Measurements from ENCODE around the gene PLD5. TPM values are rescaled to one million over a fixed set of nuclear protein-coding genes. Genes with fewer than 3 reads are reported as not detected.

PLD5 gene
- total and polyA plus RNA-seq, 2 donors (not counting 3 experiments of a cell fraction or from before 2014, with no cell fraction given) = not detected

- no peaks in the 10 kb centered on the region for H3K9me1 ChIP-seq (replicated peaks; ENCODE audit: control insufficient read depth, extremely low read depth, insufficient read depth, low read length)
- H4K20me1 ChIP-seq (replicated peaks; ENCODE audit: control insufficient read depth, extremely low read depth, insufficient read depth, low read length) = no peaks in the 10 kb centered on the region
- ChIA-PET POLR2A (no interaction called here), CTCF (no interaction called here)
- dilution Hi-C loops (cut with MboI; ENCODE audit: extremely low pct_ligation_motif_present, low sequenced_read_pairs) (no loop called here), intact Hi-C loops (cut with micrococcal nuclease) (no loop called here)
- no peak overlapping the region for H3K27ac ChIP-seq (ENCODE audit: insufficient read depth, low read depth, low read length)
- H3K4me2 ChIP-seq (ENCODE audit: insufficient read depth, low read length) = no peak overlapping the region
- TF ChIP-seq JUN (IDR thresholded peaks at IDR 0.05; ENCODE audit: borderline replicate concordance, insufficient read depth, insufficient read length, low read depth) = no peak
- no peak for TF ChIP-seq GATA2 (IDR thresholded peaks at IDR 0.05; ENCODE audit: insufficient read depth, insufficient read length, low read depth, low read length)
- no peak for TF ChIP-seq MYC (IDR thresholded peaks at IDR 0.05; ENCODE audit: low read depth, low read length)
- TF ChIP-seq EZH2 (IDR thresholded peaks at IDR 0.05; ENCODE audit: borderline replicate concordance, low read depth, low read length, severe bottlenecking) = no peak
- no peak for TF ChIP-seq CTCF (IDR thresholded peaks at IDR 0.05; ENCODE audit: extremely low read depth in 1 of 2, insufficient read depth in 1 of 2, low read depth in 1 of 2, low read length in 2 of 2)
- TF ChIP-seq POLR2AphosphoS5 (IDR thresholded peaks at IDR 0.05; ENCODE audit: insufficient read depth, low read depth, low read length) = no peak
- TF ChIP-seq, protein P1, sequence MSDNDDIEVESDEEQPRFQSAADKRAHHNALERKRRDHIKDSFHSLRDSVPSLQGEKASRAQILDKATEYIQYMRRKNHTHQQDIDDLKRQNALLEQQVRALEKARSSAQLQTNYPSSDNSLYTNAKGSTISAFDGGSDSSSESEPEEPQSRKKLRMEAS (IDR thresholded peaks at IDR 0.05; ENCODE audit: insufficient read depth, insufficient read length) = no peak
- no peak for TF ChIP-seq POLR2A (IDR thresholded peaks at IDR 0.05; ENCODE audit: low read depth, low read length)
- no peak for TF ChIP-seq FOS (IDR thresholded peaks at IDR 0.05; ENCODE audit: borderline replicate concordance, insufficient read depth, low read length)
- no peak overlapping the region for H3K4me3 ChIP-seq (replicated peaks in 1 of 3; ENCODE audit: insufficient read depth in 1 of 3, low read depth in 1 of 3, low read length in 3 of 3)
- no peaks in the 10 kb centered on the region for H3K27me3 ChIP-seq (ENCODE audit: control insufficient read depth in 2 of 2, insufficient read depth in 2 of 2, low read length in 2 of 2)
- H3K36me3 ChIP-seq (ENCODE audit: control insufficient read depth in 2 of 2, extremely low read depth in 1 of 2, insufficient read depth in 2 of 2, low read length in 2 of 2) = no peaks in the 10 kb centered on the region
- no peaks in the 10 kb centered on the region for H3K4me1 ChIP-seq (ENCODE audit: control insufficient read depth, extremely low read depth, insufficient read depth, low read length)
- DNase-seq (ENCODE audit: low read depth, low spot score) (no peak), FAIRE-seq (no peak)
- BruUV-seq (replicated peaks) = no TSS peak
- no peak overlapping the region for H3K9ac ChIP-seq (replicated peaks; ENCODE audit: extremely low read depth, insufficient read depth, low read length)
- no peak overlapping the region for H2AFZ ChIP-seq (ENCODE audit: low read depth, low read length)
- no peaks in the 10 kb centered on the region for H3K79me2 ChIP-seq (ENCODE audit: control insufficient read depth, insufficient read depth, low read length)
- H3K9me3 ChIP-seq (replicated peaks; ENCODE audit: control insufficient read depth, insufficient read depth, low read length) = peaks cover 2% of the 10 kb centered on the region
Measured at GRCh38 chr1:242440757-242441156, 83.7 kb downstream of the PLD5 start.

Data from endothelial cell of umbilical vein (primary cell).